Measurements from ENCODE around the gene CMTM8. TPM values are rescaled to one million over a fixed set of nuclear protein-coding genes. Genes with fewer than 3 reads are reported as not detected.
"Not testable (repeated sequence)": the region's sequence is repeated elsewhere in the genome, so short reads cannot be mapped to it uniquely, and the experiment has no call there.

Gene CMTM8, protein sequence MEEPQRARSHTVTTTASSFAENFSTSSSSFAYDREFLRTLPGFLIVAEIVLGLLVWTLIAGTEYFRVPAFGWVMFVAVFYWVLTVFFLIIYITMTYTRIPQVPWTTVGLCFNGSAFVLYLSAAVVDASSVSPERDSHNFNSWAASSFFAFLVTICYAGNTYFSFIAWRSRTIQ
- 16.9 TPM for polyA plus RNA-seq (2013, experiment 1 of 2)
- 17.6 TPM for polyA plus RNA-seq (2013, experiment 2 of 2)

DNA sequence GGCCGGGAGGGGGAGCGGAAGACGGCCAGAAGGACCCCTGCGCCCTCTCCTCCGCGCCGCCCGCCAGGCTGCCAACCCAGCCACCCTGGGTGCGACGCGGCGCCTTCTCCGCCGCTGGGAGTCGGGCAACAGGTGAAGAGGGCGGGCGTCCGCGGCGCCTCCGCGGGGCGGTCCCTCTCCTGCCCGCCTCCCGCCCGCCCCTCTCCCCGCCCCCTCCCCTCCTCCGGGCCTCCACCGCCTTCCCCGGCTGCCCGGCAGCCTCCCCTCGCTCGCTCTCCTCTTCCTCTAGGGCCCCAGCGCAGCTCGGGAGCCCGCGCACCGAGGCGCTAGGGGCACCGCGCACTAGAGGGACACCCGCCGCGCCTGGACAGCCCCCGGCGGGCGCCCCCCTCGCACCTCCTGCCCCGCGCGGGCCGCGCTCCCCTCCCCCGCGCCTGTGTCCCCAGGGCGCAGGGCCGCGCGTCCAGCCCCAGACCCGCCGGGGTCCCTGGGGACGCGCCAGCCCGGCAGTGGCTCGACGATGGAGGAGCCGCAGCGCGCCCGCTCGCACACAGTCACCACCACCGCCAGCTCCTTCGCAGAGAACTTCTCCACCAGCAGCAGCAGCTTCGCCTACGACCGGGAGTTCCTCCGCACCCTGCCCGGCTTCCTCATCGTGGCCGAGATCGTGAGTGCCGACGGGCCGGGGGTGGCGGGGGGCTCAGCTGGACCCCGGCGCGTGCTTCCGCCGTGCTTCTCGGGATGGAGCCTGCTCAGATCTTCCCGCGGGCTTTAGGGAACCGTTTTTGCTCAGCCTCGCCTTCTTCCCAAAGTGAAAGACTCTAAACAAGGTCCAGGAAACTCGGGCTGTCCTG lies at the start of gene CMTM8:
Gene CMTM8 (plus strand): TSS at position 228 of the 854 bp plus-strand sequence. CDS start 293 bp downstream, at position 521.
- peak within 1 kb of the TSS; percentile 90 for H3K4me2 ChIP-seq (ENCODE audit: insufficient read depth, low read length, poor library complexity, severe bottlenecking)
- no peak within 1 kb of the TSS for H2AK5ac ChIP-seq (ENCODE audit: low read depth, low read length)
- WGBS, 2 donors (ENCODE audit: extremely low coverage in 2 of 2, insufficient read length in 2 of 2, insufficient replicate concordance in 1 of 2), result no CpG with 5 or more reads among the region's 96 CpGs
- peak within 1 kb of the TSS; percentile 43 for H3K14ac ChIP-seq (ENCODE audit: low read length)
- no peak within 1 kb of the TSS for H3K27ac ChIP-seq (replicated peaks; ENCODE audit: low read length)
- H4K8ac ChIP-seq (ENCODE audit: low read depth, low read length), result no peak within 1 kb of the TSS
- H3K4me3 ChIP-seq (ENCODE audit: low read length in 2 of 2), result peak within 1 kb of the TSS; percentile 71 to 91
- peaks cover 0 to 59% (median 20%) of the 10 kb centered on the region in 3 experiments for H3K27me3 ChIP-seq (ENCODE audit: control insufficient read depth in 3 of 3, insufficient read depth in 3 of 3, low read depth in 1 of 3, low read length in 3 of 3)
- peak within 1 kb of the TSS; percentile 95 for H3K18ac ChIP-seq (ENCODE audit: low read length)
- H3K23ac ChIP-seq (ENCODE audit: low read depth, low read length, poor library complexity), result peak within 1 kb of the TSS; percentile 40
- peak within 1 kb of the TSS; percentile 76 for H2BK5ac ChIP-seq (ENCODE audit: low read length)
- H3K9ac ChIP-seq (ENCODE audit: low read depth, low read length, poor library complexity), result peak within 1 kb of the TSS; percentile 84
- no peak within 1 kb of the TSS for H3K4ac ChIP-seq (ENCODE audit: low read length)
- H2BK12ac ChIP-seq (ENCODE audit: low read length), result peak within 1 kb of the TSS; percentile 79
- peaks cover 2% of the 10 kb centered on the region in 2 donors for H3K9me3 ChIP-seq (replicated peaks in 1 of 2; ENCODE audit: control insufficient read depth in 2 of 2, insufficient read depth in 1 of 2, low read depth in 1 of 2, low read length in 2 of 2)
- peak within 1 kb of the TSS; percentile 98 for H2AFZ ChIP-seq (ENCODE audit: low read length)
- H2BK15ac ChIP-seq (ENCODE audit: low read length), result no peak within 1 kb of the TSS
- no peak within 1 kb of the TSS for H2BK120ac ChIP-seq (ENCODE audit: low read depth, low read length)
- peaks cover 6 to 9% of the 10 kb centered on the region in 2 donors for H3K4me1 ChIP-seq (ENCODE audit: control insufficient read depth in 2 of 2, insufficient read depth in 1 of 2, low read depth in 1 of 2, low read length in 2 of 2)
- H3K79me1 ChIP-seq (ENCODE audit: low read depth, low read length), result no peaks in the 10 kb centered on the region
- no peak within 1 kb of the TSS for H4K91ac ChIP-seq (ENCODE audit: low read depth, low read length, poor library complexity)
- peak; percentile 60 for DNase-seq (ENCODE audit: low spot score)
- H3K36me3 ChIP-seq (replicated peaks in 1 of 2; ENCODE audit: control insufficient read depth in 2 of 2, insufficient read depth in 2 of 2, low read length in 2 of 2), result no peaks in the 10 kb centered on the region

GRCh38 chr3:32189693-32190092 lies 48.8 kb upstream of the CMTM8 start:
- Histone ChIP-seq H3K9me3 (replicated peaks in 1 of 2; ENCODE audit: control insufficient read depth in 2 of 2, insufficient read depth in 1 of 2, low read depth in 1 of 2, low read length in 2 of 2) (no peaks in the 10 kb centered on the region), H2BK120ac (ENCODE audit: low read depth, low read length) (no peak overlapping the region), H2BK15ac (ENCODE audit: low read length) (no peak overlapping the region), H3K27ac (replicated peaks; ENCODE audit: low read length) (no peak overlapping the region), H2AFZ (ENCODE audit: low read length) (no peak overlapping the region), H3K4me2 (ENCODE audit: insufficient read depth, low read length, poor library complexity, severe bottlenecking) (no peak overlapping the region), H3K79me1 (ENCODE audit: low read depth, low read length) (no peaks in the 10 kb centered on the region), H3K18ac (ENCODE audit: low read length) (no peak overlapping the region), H3K36me3 (replicated peaks in 1 of 2; ENCODE audit: control insufficient read depth in 2 of 2, insufficient read depth in 2 of 2, low read length in 2 of 2) (no peaks in the 10 kb centered on the region), H3K4ac (ENCODE audit: low read length) (no peak overlapping the region), H4K91ac (ENCODE audit: low read depth, low read length, poor library complexity) (no peak overlapping the region), H3K4me3 (ENCODE audit: low read length in 2 of 2) (no peak overlapping the region), H2BK5ac (ENCODE audit: low read length) (no peak overlapping the region), H2BK12ac (ENCODE audit: low read length) (no peak overlapping the region), H3K9ac (ENCODE audit: low read depth, low read length, poor library complexity) (no peak overlapping the region), H2AK5ac (ENCODE audit: low read depth, low read length) (no peak overlapping the region), H3K14ac (ENCODE audit: low read length) (no peak overlapping the region), H4K8ac (ENCODE audit: low read depth, low read length) (no peak overlapping the region), H3K23ac (ENCODE audit: low read depth, low read length, poor library complexity) (no peak overlapping the region), H3K4me1 (ENCODE audit: control insufficient read depth in 2 of 2, insufficient read depth in 1 of 2, low read depth in 1 of 2, low read length in 2 of 2) (peaks cover 2 to 7% of the 10 kb centered on the region in 2 donors), H3K27me3 (ENCODE audit: control insufficient read depth in 3 of 3, insufficient read depth in 3 of 3, low read depth in 1 of 3, low read length in 3 of 3) (no peaks in the 10 kb centered on the region)
- DNase-seq (ENCODE audit: low spot score), result no peak
- no CpG with 5 or more reads among the region's 3 CpGs for whole genome bisulfite sequencing, 2 donors (ENCODE audit: extremely low coverage in 2 of 2, insufficient read length in 2 of 2, insufficient replicate concordance in 1 of 2)

GRCh38 chr3:32190556-32190955 lies 47.9 kb upstream of the CMTM8 start:
- not testable (repeated sequence) for H3K9me3 ChIP-seq (replicated peaks in 1 of 2; ENCODE audit: control insufficient read depth in 2 of 2, insufficient read depth in 1 of 2, low read depth in 1 of 2, low read length in 2 of 2); H2AK5ac ChIP-seq (ENCODE audit: low read depth, low read length); H3K27ac ChIP-seq (replicated peaks; ENCODE audit: low read length); H3K14ac ChIP-seq (ENCODE audit: low read length); H3K4me3 ChIP-seq (ENCODE audit: low read length in 2 of 2); H2AFZ ChIP-seq (ENCODE audit: low read length); H3K4ac ChIP-seq (ENCODE audit: low read length); H3K36me3 ChIP-seq (replicated peaks in 1 of 2; ENCODE audit: control insufficient read depth in 2 of 2, insufficient read depth in 2 of 2, low read length in 2 of 2); DNase-seq (ENCODE audit: low spot score); H3K9ac ChIP-seq (ENCODE audit: low read depth, low read length, poor library complexity); H3K79me1 ChIP-seq (ENCODE audit: low read depth, low read length); H4K8ac ChIP-seq (ENCODE audit: low read depth, low read length); H3K23ac ChIP-seq (ENCODE audit: low read depth, low read length, poor library complexity); H2BK5ac ChIP-seq (ENCODE audit: low read length); H3K27me3 ChIP-seq (ENCODE audit: control insufficient read depth in 3 of 3, insufficient read depth in 3 of 3, low read depth in 1 of 3, low read length in 3 of 3); H4K91ac ChIP-seq (ENCODE audit: low read depth, low read length, poor library complexity); H3K4me1 ChIP-seq (ENCODE audit: control insufficient read depth in 2 of 2, insufficient read depth in 1 of 2, low read depth in 1 of 2, low read length in 2 of 2); H2BK12ac ChIP-seq (ENCODE audit: low read length); H2BK120ac ChIP-seq (ENCODE audit: low read depth, low read length); H2BK15ac ChIP-seq (ENCODE audit: low read length); H3K18ac ChIP-seq (ENCODE audit: low read length); H3K4me2 ChIP-seq (ENCODE audit: insufficient read depth, low read length, poor library complexity, severe bottlenecking)
- WGBS, 2 donors (ENCODE audit: extremely low coverage in 2 of 2, insufficient read length in 2 of 2, insufficient replicate concordance in 1 of 2), result no CpG with 5 or more reads among the region's 6 CpGs

DNA sequence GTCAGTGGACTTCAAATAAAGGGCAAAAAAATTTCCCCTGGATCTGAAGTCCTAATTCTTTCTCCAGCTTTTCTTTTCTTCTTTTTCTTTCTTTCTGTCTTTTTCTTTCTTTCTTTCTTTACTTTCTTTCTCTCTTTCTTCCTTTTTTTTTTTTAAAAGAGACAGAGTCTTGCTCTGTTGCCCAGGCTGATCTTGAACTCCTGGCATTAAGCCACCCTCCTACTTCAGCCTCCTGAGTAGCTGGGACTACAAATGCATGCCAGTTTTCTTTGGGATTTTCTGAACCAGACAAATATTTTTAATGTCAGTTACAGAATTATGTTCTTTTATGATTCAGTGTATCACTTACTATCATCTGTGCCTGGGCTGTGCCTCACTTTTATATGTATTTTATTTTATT lies 45.4 kb upstream of the CMTM8 start:
- Histone ChIP-seq H2BK15ac (ENCODE audit: low read length) (no peak overlapping the region), H3K27ac (replicated peaks; ENCODE audit: low read length) (no peak overlapping the region), H3K4ac (ENCODE audit: low read length) (no peak overlapping the region), H3K4me2 (ENCODE audit: insufficient read depth, low read length, poor library complexity, severe bottlenecking) (no peak overlapping the region), H2BK120ac (ENCODE audit: low read depth, low read length) (no peak overlapping the region), H3K23ac (ENCODE audit: low read depth, low read length, poor library complexity) (no peak overlapping the region), H2BK5ac (ENCODE audit: low read length) (no peak overlapping the region), H3K79me1 (ENCODE audit: low read depth, low read length) (no peaks in the 10 kb centered on the region), H4K8ac (ENCODE audit: low read depth, low read length) (no peak overlapping the region), H3K9me3 (replicated peaks in 1 of 2; ENCODE audit: control insufficient read depth in 2 of 2, insufficient read depth in 1 of 2, low read depth in 1 of 2, low read length in 2 of 2) (no peaks in the 10 kb centered on the region), H3K14ac (ENCODE audit: low read length) (no peak overlapping the region), H2BK12ac (ENCODE audit: low read length) (no peak overlapping the region), H3K27me3 (ENCODE audit: control insufficient read depth in 3 of 3, insufficient read depth in 3 of 3, low read depth in 1 of 3, low read length in 3 of 3) (no peaks in the 10 kb centered on the region), H2AFZ (ENCODE audit: low read length) (no peak overlapping the region), H3K18ac (ENCODE audit: low read length) (no peak overlapping the region), H3K4me3 (ENCODE audit: low read length in 2 of 2) (no peak overlapping the region), H2AK5ac (ENCODE audit: low read depth, low read length) (no peak overlapping the region), H4K91ac (ENCODE audit: low read depth, low read length, poor library complexity) (no peak overlapping the region), H3K36me3 (replicated peaks in 1 of 2; ENCODE audit: control insufficient read depth in 2 of 2, insufficient read depth in 2 of 2, low read length in 2 of 2) (no peaks in the 10 kb centered on the region), H3K9ac (ENCODE audit: low read depth, low read length, poor library complexity) (no peak overlapping the region), H3K4me1 (ENCODE audit: control insufficient read depth in 2 of 2, insufficient read depth in 1 of 2, low read depth in 1 of 2, low read length in 2 of 2) (peaks cover 0 to 2% of the 10 kb centered on the region in 2 donors)
- no peak for DNase-seq (ENCODE audit: low spot score)
